Gastrocnemius medialis (tissue), 4 donors: ENCODE data around the gene RABGEF1.

Source experiments
- CTCF ChIP-seq, 5 experiments: fragments of 450-650 bp in 3 of 5; fragments of 200-600 bp in 2 of 5; sonication (generic) in 2 of 5; IDR thresholded peaks in 4 of 5; conservative IDR thresholded peaks in 1 of 5; 1 replicate in 4 of 5; 2 replicates in 1 of 5; pipeline ENCODE4 v1.5.1; 2016 to 2019; ENCODE audit warnings: antibody characterized with exemption in 5 of 5, mild to moderate bottlenecking in 3 of 5, moderate library complexity in 3 of 5
- POLR2A ChIP-seq, 2 donors: fragments of 450-650 bp; IDR thresholded peaks; one replicate each; pipeline ENCODE4 v1.6.1; 2017; ENCODE audit warnings: antibody characterized with exemption in 2 of 2, mild to moderate bottlenecking in 2 of 2, moderate library complexity in 2 of 2

- TF ChIP-seq CTCF (IDR thresholded peaks at IDR 0.05 in 4 of 5, conservative IDR thresholded peaks at IDR 0.05 in 1 of 5): no peak
- TF ChIP-seq POLR2A (IDR thresholded peaks at IDR 0.05): no peak
Measured at GRCh38 chr7:66837007-66837406, 96.5 kb downstream of the RABGEF1 start.
